ENCODE measurements around the gene PPP3R1.

The PPP3R1 gene

GRCh38 chr2:68252400-68253218, at the start of gene PPP3R1:
TSS of gene PPP3R1 (minus strand) at chr2:68252532. CDS start at chr2:68252127, 405 bp downstream.
- peak; percentile 84 for DNase-seq

GRCh38 chr2:68295516-68295915, 43.2 kb upstream of the PPP3R1 start:
- no peak for DNase-seq

- DNase-seq, result no peak
These were observed 42.6 kb upstream of the PPP3R1 start for GRCh38 chr2:68294913-68295312.

- DNase-seq, result no peak
These were observed 41.9 kb upstream of the PPP3R1 start for GRCh38 chr2:68294187-68294586.

GRCh38 chr2:68293755-68294154, 41.4 kb upstream of the PPP3R1 start:
- no peak for DNase-seq

- no peak for DNase-seq
These were observed 40.7 kb upstream of the PPP3R1 start for GRCh38 chr2:68293024-68293423.

- no peak for DNase-seq
These were observed 39.9 kb upstream of the PPP3R1 start for GRCh38 chr2:68292108-68292710.

GRCh38 chr2:68291314-68291713, 39.0 kb upstream of the PPP3R1 start:
- DNase-seq, result no peak

- DNase-seq, result no peak
These were observed 38.6 kb upstream of the PPP3R1 start for GRCh38 chr2:68290901-68291300.

GRCh38 chr2:68287580-68288441, 35.5 kb upstream of the PPP3R1 start:
- DNase-seq, result peak; percentile 15

GRCh38 chr2:68284896-68285295, 32.6 kb upstream of the PPP3R1 start:
- no peak for DNase-seq

GRCh38 chr2:68283419-68283812, 31.1 kb upstream of the PPP3R1 start:
- no peak for DNase-seq

- DNase-seq, result no peak
These were observed 30.6 kb upstream of the PPP3R1 start for GRCh38 chr2:68282811-68283418.

GRCh38 chr2:68280796-68281195, 28.5 kb upstream of the PPP3R1 start:
- DNase-seq, result no peak

- DNase-seq, result no peak
These were observed 28.0 kb upstream of the PPP3R1 start for GRCh38 chr2:68280348-68280747.

- DNase-seq, result no peak
These were observed 27.4 kb upstream of the PPP3R1 start for GRCh38 chr2:68279691-68280090.

GRCh38 chr2:68278169-68278568, 25.8 kb upstream of the PPP3R1 start:
- no peak for DNase-seq

- no peak for DNase-seq
These were observed 21.7 kb upstream of the PPP3R1 start for GRCh38 chr2:68274022-68274421.

GRCh38 chr2:68272246-68272994, 20.1 kb upstream of the PPP3R1 start:
- DNase-seq, result no peak

- no peak for DNase-seq
These were observed 14.3 kb upstream of the PPP3R1 start for GRCh38 chr2:68266655-68267054.

GRCh38 chr2:68263632-68264031, 11.3 kb upstream of the PPP3R1 start:
- DNase-seq, result no peak

- DNase-seq, result no peak
These were observed 6.5 kb upstream of the PPP3R1 start for GRCh38 chr2:68258851-68259250.

GRCh38 chr2:68256093-68256450, 3.7 kb upstream of the PPP3R1 start:
- DNase-seq, result no peak
